PC-3 (cell line): ENCODE measurements around the gene SLF2.

Source experiments
- EZH2 ChIP-seq: fragments of 300-600 bp; sonication (generic); IDR thresholded peaks from one replicate; pipeline ENCODE4 v1.6.1; 2017; ENCODE audit warnings: antibody characterized with exemption, mild to moderate bottlenecking, low read length; ENCODE audit not compliant: unreplicated experiment
- EZH2phosphoT487 ChIP-seq: fragments of 300-600 bp; sonication (generic); IDR thresholded peaks from 2 replicates; pipeline ENCODE4 v1.6.1; 2018; ENCODE audit warnings: mild to moderate bottlenecking, antibody characterized with exemption, low read length, borderline replicate concordance
- TF ChIP-seq, protein P1 (sequence below): fragments of 300-600 bp; sonication (generic); conservative IDR thresholded peaks from 2 replicates; pipeline ENCODE4 v1.5.1; 2017; ENCODE audit warnings: antibody characterized with exemption, low read depth, mild to moderate bottlenecking, low read length

DNA sequence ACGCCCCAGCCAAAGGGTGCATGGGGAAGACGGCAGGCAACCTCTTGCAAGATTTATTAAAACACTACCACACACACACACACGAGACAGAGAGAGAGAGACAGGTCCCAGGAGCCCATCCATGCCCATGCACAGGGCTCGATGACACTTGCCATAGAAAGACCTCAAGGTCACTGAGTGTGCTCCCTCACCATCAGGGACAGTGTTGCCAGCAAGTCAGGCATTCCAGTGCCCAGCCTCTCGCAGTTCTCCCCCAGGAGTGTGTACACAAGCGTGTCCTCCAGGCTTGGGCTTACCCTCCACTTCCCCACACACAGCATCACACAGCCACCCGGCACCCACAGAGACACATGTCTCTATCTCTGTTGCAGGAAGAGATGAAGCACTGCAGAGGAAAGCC is 46.8 kb upstream of the SLF2 start:
- TF ChIP-seq, protein P1, sequence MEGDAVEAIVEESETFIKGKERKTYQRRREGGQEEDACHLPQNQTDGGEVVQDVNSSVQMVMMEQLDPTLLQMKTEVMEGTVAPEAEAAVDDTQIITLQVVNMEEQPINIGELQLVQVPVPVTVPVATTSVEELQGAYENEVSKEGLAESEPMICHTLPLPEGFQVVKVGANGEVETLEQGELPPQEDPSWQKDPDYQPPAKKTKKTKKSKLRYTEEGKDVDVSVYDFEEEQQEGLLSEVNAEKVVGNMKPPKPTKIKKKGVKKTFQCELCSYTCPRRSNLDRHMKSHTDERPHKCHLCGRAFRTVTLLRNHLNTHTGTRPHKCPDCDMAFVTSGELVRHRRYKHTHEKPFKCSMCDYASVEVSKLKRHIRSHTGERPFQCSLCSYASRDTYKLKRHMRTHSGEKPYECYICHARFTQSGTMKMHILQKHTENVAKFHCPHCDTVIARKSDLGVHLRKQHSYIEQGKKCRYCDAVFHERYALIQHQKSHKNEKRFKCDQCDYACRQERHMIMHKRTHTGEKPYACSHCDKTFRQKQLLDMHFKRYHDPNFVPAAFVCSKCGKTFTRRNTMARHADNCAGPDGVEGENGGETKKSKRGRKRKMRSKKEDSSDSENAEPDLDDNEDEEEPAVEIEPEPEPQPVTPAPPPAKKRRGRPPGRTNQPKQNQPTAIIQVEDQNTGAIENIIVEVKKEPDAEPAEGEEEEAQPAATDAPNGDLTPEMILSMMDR: no peak
- TF ChIP-seq EZH2 (no peak), EZH2phosphoT487 (no peak)
